HG03103 (cell line): ENCODE measurements around the gene ATP6V1C2.
"Not testable (repeated sequence)": the region's sequence is repeated elsewhere in the genome, so short reads cannot be mapped to it uniquely, and the experiment has no call there.

Experiments
- ATAC-seq: cut with Tn5 transposase; IDR thresholded peaks from one replicate; pipeline ENCODE4 v1.9.1; 2021; ENCODE audit warnings: low read depth; ENCODE audit not compliant: unreplicated experiment

Gene ATP6V1C2

DNA sequence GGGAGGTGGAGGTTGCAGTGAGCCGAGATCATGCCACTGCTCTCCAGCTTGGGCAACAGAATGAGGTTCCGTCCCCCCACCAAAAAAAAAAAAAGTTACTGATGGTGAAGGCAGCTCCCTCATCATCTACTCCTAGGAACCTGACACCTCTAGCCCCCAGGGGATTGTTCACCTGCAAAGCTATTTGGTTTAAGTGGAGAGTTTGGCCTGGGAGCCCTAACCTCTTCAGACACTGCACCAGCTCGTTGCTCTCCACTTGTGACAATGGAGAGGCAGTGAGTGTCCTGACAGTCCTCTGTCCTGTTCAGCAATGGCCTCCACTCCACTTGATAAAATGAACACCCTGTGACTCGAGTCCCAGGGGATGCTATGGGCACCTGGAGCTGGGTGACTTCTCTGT, 43.5 kb downstream of the ATP6V1C2 start:
- no peak for ATAC-seq

DNA sequence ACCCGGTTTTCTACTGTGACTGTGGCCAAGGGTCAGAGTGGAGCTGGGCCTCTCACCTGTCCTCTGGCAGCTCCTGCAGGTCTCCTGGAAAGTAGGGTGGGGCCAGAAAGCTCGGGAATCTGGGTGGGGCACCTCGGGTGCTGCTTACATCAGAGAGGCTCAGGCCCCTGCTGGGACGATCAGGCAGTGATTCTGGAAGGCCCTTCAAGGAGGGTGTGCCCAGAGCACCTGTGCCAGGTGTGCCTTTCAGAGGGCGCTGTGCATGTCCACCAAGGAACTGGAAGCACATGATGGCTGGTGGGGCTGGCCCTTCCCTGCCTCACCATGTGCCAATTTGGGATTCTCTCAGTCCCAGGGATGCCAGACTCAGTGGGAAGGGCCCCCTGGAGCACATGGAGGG, 44.0 kb downstream of the ATP6V1C2 start:
- ATAC-seq: no peak

DNA sequence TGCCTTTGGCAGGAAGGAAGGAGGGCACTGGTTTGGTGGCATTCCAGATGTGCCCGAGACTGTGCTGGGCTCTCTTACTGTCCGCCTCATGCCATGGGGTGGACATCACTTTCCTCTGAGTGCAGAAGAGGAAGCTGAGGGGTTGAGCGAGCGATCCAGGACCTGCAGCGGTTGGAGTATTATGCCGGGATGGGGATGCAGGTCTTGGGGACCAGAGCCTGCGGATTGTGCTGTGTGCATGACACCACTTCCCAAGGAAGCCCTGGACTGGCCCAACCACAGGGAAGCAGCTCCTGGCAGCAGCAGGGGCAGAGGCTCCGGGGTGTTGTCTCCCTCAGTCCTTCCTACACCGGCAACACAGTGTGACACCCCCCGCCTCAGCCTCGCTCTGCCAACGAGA, 44.5 kb downstream of the ATP6V1C2 start:
- ATAC-seq: no peak

DNA sequence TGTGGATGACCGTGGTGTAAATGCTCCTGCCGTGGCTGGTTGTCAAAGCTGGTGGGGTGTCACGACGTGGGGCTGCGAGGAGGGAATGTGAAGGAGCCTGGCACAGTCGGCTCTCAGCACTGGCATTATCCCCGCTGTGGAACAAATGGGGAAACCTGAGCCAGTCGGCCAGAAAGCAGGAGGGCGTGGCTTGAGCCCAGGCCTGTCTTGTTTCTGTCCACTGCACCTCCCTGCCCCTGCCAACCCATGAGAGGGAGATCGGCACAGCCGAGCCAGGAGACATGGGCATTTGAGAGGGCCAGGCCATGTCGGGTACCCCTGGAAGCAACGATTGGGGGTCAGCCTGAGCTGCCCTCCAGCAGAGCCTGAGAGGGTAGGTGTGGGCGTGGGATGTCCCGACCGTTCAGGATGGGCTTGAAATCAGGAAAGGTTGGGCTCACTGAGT, 46.7 kb downstream of the ATP6V1C2 start:
- no peak for ATAC-seq

DNA sequence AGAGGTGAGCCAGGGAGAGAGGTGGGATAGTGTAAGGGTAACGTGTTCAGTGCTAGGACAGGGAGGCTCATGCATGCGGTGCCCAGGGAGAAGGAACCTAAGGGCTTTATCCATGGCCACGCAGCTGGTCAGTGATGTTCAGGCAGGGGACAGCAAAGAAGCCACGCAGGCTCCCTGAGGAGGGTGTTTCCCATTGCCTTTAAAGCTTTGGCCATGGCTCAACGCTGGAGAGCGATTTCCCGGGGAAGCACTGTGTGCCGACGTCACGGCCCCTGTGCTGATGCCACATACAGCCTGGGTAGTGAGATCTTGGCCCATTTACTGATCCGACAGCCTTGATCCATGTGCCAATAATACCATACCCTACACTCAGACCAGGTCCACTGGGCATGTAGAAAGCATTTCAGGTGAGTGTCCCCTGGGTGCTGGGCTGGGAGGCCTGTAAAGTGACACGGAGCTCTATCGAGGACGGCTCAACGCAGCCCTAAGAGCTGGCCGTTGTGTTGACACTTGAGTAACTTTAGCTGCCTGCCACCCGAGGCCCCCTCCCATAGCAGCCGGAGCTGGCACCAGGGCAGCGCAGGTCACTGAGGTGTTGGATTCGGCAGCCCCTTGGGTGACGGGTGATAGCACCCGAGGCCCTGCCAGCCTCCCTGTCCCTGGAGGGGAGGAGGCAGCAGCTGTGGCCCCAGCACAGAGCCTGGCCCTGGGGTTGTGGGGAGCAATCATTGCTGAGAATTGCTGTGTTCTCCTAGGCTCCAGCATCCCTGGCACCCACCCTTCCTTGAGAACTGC, 49.7 kb downstream of the ATP6V1C2 start:
- no peak for ATAC-seq

DNA sequence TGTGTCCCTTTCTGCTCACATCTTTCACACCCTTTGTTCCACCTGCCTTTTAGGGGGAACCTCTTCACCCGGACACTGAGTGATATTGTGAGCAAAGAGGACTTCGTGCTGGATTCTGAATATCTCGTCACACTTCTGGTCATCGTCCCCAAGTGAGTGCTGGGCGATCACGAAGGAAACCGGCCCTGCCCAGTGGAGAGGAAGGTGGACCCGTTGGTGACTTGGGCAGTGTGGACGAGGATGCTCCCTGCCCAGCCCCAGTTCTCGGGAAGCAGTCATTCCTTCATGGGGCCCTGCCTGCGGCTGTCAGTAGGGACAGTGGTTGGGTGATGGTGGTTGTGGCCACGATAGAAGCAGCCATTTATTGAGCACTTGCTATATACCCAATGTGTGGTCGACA, 50.4 kb downstream of the ATP6V1C2 start:
- no peak for ATAC-seq

DNA sequence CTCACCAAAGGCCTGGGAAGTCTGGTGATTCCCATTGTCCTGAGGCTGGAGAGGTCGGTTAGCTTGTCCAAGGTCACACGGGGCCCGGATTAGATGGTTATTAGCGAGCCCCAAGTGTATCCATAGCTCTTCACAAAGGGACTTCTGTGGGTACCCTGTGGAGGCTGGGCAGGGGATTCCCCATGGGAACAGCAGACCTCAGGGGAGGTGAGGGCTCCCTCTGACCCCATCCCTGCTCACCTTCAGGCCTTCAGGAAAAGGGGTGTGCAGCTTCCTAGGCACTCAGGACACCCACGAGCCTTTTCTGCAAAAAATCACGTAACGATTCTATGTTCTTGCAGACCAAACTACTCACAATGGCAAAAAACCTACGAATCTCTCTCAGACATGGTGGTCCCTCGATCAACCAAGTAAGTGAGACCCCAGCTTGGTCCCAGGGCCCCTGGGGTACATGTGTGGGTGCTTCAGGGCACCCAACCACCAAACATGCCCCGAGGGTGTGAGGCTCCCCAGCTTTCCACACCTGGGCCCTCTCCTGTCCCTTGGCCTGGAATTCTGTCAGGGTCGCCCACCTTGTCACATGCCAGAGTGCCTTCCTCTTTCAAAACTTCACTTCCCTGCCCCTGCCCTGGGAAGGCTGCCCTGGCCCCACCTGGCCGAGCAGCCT, 50.9 kb downstream of the ATP6V1C2 start:
- no peak for ATAC-seq

DNA sequence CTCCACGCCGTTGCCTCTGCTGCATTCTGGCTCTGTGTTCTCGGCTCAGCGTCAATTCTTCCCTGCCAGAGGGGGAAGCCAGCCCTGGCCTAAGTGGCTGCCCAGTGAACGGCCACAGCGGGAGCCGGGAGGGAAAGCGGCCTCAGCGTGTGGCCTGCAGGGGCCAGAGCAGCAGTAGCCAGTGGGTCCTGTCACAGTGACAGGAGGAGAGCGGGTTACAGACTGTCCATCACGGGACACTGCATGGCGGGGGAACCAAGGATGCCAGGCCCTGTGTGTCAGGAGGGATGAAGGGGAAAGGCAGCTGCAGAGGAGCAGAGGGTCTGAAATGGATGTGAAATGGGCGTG, 51.4 kb downstream of the ATP6V1C2 start:
- no peak for ATAC-seq

DNA sequence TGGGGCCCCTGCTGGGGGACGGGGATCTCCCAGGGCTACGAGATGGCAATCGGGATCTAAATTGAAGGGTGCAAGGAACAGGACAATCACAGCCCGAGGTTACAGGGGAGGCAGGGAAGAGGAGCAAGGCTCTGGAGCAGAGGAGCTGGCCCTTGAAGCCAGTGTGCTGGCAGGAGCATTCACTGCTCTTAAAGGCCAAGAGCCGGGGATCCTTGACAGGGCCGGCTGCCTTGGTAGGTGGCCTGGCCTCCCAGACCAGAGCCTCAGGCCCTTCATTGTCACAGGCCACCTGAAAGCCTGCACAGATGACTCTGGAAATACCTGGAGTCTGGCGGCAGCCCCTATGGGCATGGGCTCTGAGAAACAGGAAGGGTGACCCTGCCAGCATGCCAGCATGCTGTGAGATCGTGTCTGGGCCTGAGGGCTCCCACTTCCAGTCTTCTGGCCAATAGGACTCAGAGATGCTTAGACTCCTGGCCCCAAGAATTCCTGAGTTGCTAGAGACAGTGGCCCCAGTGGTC, 52.5 kb downstream of the ATP6V1C2 start:
- no peak for ATAC-seq

DNA sequence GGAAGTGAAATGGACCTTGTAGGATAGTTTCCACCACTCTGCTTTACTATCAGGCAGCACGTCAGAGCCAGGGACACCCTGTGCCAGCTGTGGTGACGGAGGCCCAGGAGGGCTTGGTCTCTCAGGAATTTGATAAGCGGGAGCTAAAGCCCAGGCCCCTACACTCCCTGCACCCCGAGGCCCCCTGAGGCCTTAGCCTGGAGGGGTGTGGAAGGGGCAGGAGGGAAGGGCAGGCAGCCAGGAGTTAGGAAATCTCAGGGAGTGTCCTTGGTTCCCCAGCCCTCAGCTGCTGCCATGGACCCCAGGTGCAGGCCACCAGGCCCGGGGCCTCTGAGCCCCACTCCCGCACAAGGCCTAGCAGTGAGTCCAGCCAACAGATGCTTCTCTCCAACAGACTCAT, 53.0 kb downstream of the ATP6V1C2 start:
- no peak for ATAC-seq

DNA sequence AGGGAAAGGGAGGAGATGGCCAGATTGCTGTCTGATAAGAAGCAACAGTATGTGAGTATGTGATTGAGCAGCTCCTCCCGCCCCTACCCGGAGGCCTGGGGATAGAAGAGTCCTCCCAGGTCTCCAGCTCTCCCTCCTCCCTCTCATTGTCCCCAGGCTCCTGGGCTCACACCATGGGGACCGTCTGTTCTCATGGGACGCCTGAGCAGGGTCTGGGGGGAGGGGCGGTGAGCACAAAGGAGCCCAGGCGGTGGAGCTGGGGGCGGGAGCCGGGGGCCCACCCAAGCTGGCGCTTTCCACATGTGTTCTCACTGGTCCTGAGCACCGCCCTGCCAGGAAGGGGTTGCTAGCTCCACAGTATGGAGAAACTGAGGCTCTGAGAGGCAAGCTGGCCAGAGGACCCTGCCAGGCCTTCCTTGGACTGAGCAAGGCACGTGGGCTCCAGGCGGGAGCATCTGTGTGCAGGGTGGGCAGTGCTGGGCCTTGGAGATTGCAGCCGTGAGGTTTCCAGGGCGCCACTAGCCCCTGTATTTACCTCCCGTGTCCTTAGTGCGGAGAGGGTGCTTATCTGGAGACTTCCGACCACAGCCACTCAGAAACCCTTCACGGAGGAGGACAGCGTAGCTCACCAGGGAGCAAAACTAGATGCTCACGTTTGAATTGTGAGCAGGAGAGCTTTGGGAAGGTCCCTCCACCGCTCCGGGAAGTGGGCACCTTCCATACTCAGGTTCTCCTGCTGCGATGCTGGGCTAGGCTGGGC, 53.8 kb downstream of the ATP6V1C2 start:
- ATAC-seq: no peak

DNA sequence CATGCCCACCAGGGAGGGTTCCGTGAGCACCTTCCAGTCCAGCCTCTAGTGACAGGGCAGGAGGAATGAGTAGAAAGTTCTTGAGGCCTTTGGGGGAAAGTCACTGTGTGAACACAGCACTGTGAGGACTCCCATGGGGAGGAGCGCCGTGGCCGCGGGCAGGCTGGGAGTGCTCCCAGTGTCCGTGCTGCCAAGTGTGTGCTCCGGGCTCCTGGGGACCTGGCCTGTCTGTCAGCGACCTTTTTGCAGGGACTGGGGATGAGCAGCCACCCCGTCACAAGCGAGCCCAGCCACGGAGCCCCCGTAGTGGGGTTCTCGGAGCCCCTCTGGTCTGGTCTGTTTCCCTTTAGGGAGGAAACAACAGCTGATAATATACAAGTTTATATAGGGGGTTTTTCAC, 54.4 kb downstream of the ATP6V1C2 start:
- no peak for ATAC-seq

DNA sequence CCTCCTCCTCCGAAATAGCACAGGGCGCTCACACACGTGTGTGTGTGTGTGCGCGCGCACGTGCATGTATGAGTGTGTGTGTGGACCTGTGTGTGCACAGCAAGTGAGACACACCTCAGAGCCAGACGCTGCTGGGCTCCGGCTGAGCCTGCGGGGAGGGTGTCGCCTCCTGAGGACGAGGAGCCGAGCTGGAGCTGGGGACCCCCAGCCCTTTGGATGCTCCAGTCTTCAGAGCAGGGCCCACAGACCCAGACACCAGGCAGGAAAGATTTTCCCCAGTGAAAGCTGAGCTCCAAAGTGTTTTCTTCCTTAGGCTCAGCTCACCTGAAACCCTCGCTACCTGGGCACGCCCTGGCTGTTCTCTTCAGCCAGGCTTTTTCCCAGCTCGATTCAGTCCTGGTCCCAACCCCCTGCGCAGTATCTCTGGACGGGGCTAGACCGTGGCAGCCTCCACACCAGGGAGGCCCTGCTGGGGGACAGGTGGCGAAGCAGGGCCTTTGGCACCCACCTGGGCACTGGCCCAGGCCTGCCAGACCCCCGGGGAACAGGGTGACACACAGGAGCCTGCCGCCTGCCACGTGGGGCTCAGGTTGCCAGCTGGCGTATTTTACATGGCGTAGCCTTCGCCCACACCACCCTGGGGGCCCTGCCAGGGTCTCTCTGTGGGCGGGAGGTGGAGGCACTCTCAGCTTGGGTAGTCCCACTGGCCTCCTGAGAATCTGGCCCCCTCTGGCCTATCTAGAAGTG, 55.0 kb downstream of the ATP6V1C2 start:
- ATAC-seq: no peak

DNA sequence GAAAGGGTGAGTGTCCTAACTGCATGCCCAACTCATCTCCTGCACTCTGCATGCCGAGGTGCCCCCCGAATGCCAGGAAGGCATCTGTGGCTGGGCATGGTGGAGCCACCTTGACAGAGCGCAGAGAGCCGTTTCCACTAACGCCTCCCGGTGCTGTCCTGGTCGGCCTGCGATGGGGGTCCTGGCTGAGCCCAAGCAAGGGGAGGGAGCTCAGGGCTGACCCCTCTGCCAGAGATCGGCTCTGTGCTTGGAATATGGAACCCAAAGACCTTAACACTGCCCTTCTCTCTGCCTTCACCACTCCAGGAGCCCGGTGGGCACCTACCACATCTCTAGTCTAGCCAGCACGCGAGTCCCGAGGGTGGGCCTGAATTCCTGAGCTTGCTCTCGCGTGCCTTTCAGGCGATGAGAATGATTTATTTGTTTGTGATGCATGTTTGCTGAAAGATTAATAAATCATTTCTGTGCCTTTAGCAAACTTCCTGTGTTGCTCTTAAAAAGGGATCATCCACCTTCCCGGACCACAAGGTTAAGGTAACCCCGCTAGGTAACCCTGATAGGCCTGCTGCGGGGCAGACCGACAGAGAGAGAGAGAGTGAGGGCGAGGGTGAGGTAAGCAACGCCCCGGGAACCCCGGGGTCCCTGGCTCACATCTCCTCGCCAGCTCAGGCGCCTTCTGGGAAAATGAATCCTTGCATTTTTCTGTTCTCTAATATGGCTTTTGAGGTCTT, 55.8 kb downstream of the ATP6V1C2 start:
- no peak for ATAC-seq

DNA sequence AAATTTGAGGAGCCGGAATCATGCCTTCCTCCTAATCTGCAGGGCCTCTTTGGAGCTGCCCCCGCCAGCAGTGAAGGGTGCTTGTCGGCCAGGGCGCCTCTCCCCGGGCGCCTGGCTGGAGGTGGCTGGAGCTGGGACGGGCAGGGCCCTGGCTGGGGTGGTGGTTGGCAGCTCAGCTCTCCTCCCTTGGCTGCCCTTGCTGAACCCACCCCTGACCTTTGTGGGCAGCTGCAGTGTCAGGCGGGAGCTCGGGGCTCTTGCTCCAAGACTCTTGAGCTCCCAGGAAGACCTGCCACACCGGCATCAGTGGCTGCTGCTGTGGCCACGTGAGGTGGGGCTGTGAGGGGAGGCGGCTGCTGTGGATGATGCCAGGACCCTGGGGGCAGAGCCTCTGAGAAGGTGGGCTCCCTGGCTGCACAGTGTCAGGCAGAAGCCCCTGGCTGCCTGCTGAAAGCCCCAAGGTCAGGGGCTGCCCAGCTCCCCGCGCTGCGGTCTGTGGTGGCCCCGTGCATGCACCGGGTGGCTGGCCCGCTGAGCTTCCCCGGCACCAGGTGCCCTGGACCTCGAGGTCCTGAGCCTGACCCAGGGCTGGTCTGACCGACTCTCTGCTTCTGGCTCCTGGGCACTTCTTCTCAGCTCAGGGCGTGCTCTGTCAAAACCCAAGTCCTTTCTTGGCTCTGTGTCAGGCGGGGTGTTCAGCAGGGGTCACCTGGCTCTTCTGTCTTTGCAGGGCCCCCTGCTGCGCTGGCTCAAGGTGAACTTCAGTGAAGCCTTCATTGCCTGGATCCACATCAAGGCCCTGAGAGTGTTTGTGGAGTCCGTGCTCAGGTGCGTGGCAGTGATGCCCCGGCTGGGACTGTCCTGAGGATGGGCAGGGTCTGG, 56.7 kb downstream of the ATP6V1C2 start:
- no peak for ATAC-seq

DNA sequence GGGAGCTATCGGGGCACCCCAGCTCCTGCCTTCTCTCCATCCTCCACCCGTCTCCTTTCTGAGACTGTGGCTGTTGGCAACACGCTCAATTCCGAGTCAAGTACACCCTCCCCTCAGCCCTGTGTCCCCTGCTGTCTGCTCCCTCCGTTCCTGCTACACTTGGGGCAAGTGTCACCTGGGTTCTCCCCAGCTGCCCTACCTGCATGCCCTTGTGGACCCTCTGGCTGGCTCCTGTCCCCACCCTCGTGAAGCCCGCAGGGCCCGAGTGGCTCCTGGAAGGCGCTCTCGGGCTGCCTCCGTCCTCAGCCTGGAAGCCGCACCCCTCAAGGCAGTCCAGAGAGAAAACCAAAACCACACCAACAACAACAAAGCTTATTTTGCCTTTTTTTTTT, 57.3 kb downstream of the ATP6V1C2 start:
- ATAC-seq: no peak

DNA sequence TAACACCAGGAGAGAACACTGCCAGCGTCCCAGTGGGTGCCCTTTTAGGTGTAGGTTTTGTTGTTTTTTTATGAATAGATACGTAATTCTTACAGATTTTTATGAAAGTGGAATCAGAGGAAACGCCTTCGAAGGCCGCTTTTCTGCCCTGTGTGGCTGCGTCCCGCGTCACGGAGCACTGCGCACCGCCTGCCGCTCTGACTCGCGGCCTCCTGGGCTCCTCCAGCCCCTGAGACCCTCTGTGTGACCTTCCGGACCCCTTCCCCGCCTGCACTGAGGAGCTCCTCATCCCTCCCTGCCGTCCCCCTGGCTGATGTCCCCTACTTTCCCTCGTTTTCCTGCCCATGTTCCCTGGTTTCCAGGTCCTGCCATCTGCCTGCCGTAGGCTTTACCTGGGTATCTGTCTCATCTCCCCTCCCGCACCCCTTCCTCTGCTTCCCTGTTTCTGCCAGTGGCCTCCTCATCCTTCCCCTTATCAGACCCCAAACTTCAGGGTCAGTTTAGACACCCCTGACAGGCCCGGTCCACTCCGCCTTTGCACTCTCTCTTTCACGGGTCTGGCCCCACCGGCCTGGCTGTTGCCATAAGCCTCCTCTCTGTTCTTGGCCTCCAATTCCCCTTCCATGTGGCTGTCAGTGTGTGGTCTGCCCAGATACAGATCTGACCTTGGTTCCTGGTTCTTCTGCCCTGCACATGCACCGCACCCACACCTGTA, 58.5 kb downstream of the ATP6V1C2 start:
- no peak for ATAC-seq

DNA sequence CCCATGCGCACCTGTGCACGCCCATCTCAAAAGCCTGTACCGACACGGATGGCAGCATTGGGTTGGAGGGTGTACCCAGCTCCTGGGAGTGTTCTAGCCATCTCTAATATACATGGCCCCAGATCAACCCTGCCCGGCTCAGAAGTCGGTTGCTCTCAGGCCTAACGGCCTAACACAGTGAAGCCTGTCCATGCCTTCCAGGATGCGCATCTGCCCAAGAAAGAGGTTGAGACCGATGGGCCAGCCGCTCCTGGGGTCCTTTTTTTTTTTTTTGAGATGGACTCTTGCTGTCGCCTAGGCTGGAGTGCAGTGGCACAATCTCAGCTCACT, 59.0 kb downstream of the ATP6V1C2 start:
- no peak for ATAC-seq

DNA sequence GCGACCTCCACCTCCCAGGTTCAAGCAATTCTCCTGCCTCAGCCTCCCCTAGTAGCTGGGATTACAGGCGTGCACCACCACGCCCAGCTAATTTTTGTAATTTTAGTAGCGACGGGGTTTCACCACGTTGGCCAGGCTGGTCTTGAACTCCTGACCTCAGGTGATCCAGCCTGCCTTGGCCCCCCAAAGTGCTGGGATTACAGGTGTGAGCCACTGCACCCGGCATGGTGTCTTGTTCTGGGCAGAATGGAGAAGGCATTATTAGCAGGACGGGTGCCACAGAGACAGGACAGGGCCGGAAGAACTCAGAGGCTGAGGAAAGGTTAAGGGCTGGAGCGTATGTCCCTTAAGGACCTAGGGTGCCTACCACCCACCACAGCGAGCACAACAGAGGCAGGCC, 59.4 kb downstream of the ATP6V1C2 start:
- not testable (repeated sequence) for ATAC-seq
